GM18951 (cell line): Measurements from ENCODE around the gene MCOLN1.
"Not testable (repeated sequence)": the region's sequence is repeated elsewhere in the genome, so short reads cannot be mapped to it uniquely, and the experiment has no call there.

Experiments used
- POLR2A ChIP-seq: IDR thresholded peaks from 4 replicates; pipeline ENCODE4 v1.6.1; 2011; ENCODE audit warnings: mild to moderate bottlenecking; ENCODE audit not compliant: insufficient read length, insufficient read depth; ENCODE audit errors: extremely low read depth
- in situ Hi-C: fragments of 300-500 bp; cut with MboI; formaldehyde crosslinking; loops from one replicate; pipeline ENCODE4 v1.12.0; 2022; ENCODE audit warnings: low sequenced_read_pairs, mixed read lengths, inconsistent platforms; ENCODE audit not compliant: unreplicated experiment

The MCOLN1 gene

DNA sequence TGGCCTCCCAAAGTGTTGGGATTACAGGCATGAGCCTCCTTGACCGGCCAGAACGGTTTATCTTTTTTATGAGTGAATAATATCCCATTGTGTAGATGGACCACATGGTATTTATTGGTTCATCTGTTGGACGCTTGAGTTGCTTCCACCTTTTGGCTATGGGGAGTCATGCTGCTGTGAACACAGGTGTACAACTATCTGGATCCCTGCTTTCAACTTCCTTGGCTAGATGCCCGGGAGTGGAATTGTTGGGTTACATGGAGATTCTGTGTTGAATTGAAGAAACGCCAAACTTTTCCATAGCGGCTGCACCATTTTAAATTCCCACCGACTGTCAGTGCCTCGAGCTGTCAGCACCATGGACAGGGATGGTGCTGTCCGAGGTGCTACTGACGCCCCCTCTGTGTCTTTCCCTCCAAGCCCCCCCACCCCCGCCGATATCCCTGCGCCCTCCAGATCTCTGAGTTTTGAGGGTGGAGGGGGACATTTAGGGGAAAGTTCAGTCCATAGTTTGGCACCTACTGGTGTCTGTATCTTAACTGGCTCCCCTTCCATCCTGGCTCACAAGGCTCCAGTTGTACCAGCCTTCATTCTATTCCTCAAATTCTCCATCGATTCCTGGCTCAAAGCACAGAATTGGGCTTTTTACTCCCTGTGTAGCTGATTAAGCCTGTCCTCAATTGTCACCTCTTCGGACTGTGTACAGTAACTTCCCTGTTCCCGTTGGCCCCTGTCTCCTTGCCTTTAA lies 40.4 kb downstream of the MCOLN1 start:
- TF ChIP-seq POLR2A, result no peak
- in situ Hi-C loops, result loop anchor here (25.0 kb wide), 1 partner anchor 249 kb away; no protein-coding TSS in a partner anchor

DNA sequence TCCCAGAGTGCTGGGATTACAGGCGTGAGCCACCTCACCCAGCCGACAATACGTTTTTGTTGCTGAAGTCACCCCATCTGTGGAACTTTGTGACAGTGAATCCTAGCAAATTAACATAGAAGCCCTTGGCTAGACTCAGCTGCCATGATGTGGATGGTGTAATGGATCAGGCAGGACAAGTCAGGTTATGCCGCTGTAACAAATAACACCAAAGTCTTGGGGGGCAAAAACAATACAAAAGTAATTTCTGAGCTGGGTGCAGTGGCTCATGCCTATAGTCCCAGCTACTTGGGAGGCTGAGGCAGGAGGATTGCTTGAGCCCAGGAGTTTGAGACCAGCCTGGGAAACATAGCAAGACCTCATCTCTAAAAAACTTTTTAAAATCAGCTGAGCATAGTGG lies 42.4 kb downstream of the MCOLN1 start:
- TF ChIP-seq POLR2A, result no peak
- in situ Hi-C loops, result loop anchor here (25.0 kb wide), 1 partner anchor 247 kb away; no protein-coding TSS in a partner anchor

GRCh38 chr19:7565332-7565731 lies 42.9 kb downstream of the MCOLN1 start:
- no peak for TF ChIP-seq POLR2A
- in situ Hi-C loops, result loop anchor here (25.0 kb wide), 1 partner anchor 247 kb away; no protein-coding TSS in a partner anchor

DNA sequence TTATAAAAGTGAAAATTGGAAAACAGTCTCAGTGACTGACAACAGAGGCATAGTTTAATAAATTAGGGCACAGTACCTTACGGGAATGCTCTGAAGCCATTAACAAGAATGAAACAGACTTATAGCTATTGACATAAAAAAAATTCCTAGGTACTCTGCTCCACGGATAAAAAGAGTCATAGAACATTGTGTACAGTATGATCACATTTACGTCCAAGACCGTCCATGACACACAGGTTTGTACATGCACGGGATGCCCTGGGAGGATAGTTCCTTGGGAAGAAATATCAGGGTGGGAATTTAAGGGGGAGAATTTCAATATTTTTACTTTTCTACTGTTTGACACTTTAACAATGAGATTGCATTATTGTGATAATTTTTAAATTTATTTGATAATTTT lies 48.3 kb downstream of the MCOLN1 start:
- in situ Hi-C loops, result loop anchor here (25.0 kb wide), 1 partner anchor 242 kb away; no protein-coding TSS in a partner anchor
- TF ChIP-seq POLR2A, result no peak

DNA sequence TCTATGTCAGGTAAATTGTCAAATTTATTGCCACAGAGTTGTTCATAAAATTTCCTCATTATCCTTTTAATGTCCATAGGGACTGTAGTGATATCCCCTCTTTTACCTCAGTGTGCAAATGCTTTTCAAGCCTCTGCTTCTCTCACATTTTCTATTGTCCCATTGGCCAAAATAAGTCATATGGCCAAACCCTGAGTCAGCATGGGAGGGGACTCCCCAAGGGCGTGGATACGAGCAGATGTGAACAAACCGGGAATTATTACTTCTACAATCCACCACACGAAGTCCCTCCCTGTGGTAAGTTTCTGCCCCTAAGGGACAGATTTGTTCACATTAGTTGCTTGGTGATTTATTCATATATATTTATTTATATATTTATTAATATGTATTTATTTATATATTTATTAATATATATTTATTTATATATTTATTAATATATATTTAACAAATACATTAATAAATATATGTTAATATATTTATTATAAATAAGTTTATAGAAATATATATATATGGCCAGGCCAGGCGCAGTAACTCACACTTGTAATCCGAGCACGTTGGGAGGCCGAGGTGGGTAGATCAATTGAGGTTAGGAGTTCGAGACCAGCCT lies 53.1 kb downstream of the MCOLN1 start:
- TF ChIP-seq POLR2A, result no peak
- in situ Hi-C loops, result no loop called here

- in situ Hi-C loops, result not testable (repeated sequence)
Measured at GRCh38 chr19:7577422-7577821, 55.0 kb downstream of the MCOLN1 start.

GRCh38 chr19:7578127-7578526 lies 55.7 kb downstream of the MCOLN1 start:
- TF ChIP-seq POLR2A, result no peak
- in situ Hi-C loops, result no loop called here

- in situ Hi-C loops, result no loop called here
- TF ChIP-seq POLR2A, result no peak
Measured at GRCh38 chr19:7579182-7579581, 56.8 kb downstream of the MCOLN1 start.

DNA sequence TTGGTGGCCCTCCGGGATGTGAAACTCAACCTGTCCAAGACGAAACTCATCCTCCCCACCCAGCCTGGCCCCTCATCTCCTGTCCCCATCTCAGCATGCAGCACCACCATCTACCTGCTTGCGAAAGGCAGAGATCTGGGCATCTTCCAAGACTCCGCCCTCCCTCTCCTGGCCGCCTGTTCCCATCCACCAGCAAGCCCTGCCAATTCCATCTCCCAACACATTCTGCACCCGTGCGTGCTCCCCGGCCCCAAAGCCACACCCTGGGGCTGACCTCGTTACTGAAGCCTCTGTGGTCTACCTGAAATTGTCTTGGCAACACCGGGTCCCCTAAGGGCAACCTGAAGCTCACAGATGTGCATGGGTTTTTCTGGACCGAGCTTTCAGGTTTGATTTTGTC lies 60.0 kb downstream of the MCOLN1 start:
- no peak for TF ChIP-seq POLR2A
- in situ Hi-C loops, result no loop called here
